ENCODE results near the gene ASPN.

DNA sequence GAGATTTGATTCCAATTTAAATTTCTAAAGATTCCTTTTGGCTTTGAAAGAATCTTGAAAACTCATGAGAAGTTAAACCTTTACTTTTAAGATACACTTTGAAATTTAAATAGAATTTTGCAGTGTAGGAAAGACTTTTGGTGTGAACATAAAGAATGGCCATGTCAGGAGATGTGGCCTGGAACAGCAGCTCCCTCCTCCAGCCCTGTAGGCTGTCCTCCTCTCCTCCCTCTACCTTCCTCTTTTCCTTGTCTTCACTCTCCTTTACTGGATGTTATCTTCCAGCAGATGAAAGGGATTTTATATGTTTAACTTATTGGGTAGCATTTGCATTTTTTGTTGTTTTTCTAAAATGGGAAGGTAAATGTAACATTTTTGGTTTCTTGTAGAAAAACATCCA lies 18.9 kb downstream of the ASPN start:
- no peak for TF ChIP-seq YY1 (IDR thresholded peaks at IDR 0.05; ENCODE audit: insufficient read depth, insufficient read length)
- no peak for TF ChIP-seq SUZ12 (IDR thresholded peaks at IDR 0.05; ENCODE audit: extremely low read depth, insufficient read depth, insufficient read length)

Data from NT2/D1 (cell line).